ENCODE measurements around the gene PRPF40B. TPM values are rescaled to one million over a fixed set of nuclear protein-coding genes. Genes with fewer than 3 reads are reported as not detected.

Gene PRPF40B
- polyA plus RNA-seq, 4 donors, result 18.8 to 36.0 (median 29.8) TPM

- no peak for DNase-seq (ENCODE audit: low read depth in 4 of 4, low spot score in 2 of 4)
Observed at GRCh38 chr12:49678711-49679110, 55.4 kb downstream of the PRPF40B start.

- DNase-seq (ENCODE audit: low read depth in 4 of 4, low spot score in 2 of 4), result no peak
Observed at GRCh38 chr12:49680075-49680474, 56.7 kb downstream of the PRPF40B start.

- DNase-seq (ENCODE audit: low read depth in 4 of 4, low spot score in 2 of 4), result no peak
Observed at GRCh38 chr12:49683599-49684309, 60.4 kb downstream of the PRPF40B start.

- DNase-seq (ENCODE audit: low read depth in 4 of 4, low spot score in 2 of 4), result no peak
Observed at GRCh38 chr12:49684310-49684854, 61.0 kb downstream of the PRPF40B start.

- no peak for DNase-seq (ENCODE audit: low read depth in 4 of 4, low spot score in 2 of 4)
Observed at GRCh38 chr12:49687941-49688340, 64.6 kb downstream of the PRPF40B start.

- DNase-seq (ENCODE audit: low read depth in 4 of 4, low spot score in 2 of 4), result no peak
Observed at GRCh38 chr12:49689237-49689636, 65.9 kb downstream of the PRPF40B start.

GRCh38 chr12:49689785-49690184 lies 66.4 kb downstream of the PRPF40B start:
- no peak for DNase-seq (ENCODE audit: low read depth in 4 of 4, low spot score in 2 of 4)

GRCh38 chr12:49692851-49693250 lies 69.5 kb downstream of the PRPF40B start:
- DNase-seq (ENCODE audit: low read depth in 4 of 4, low spot score in 2 of 4), result no peak

- no peak for DNase-seq (ENCODE audit: low read depth in 4 of 4, low spot score in 2 of 4)
Observed at GRCh38 chr12:49693931-49694444, 70.6 kb downstream of the PRPF40B start.

Other genes starting within 250 kb of the PRPF40B start
- gene KCNH3, start 84.5 kb upstream of the PRPF40B start, polyA plus RNA-seq (ENCODE audit: insufficient read length in 4 of 4), result 1 to 10 TPM; 3.9 to 7.6 (median 6.9) TPM
- gene MCRS1, start 55.4 kb upstream of the PRPF40B start, polyA plus RNA-seq (ENCODE audit: insufficient read length in 4 of 4), result 10 to 100 TPM; 65.3 to 85.6 (median 72.2) TPM
- gene FAM186B, start 17.9 kb upstream of the PRPF40B start, polyA plus RNA-seq (ENCODE audit: insufficient read length in 4 of 4), result 1 to 10 TPM in 2 of 4 donors, under 1 TPM in 2; 0.47 to 3.8 (median 2.1) TPM
- 10 to 100 TPM; 35.1 to 39.8 (median 38.6) TPM for gene FMNL3, start 83.8 kb downstream of the PRPF40B start, polyA plus RNA-seq (ENCODE audit: insufficient read length in 4 of 4)
- gene TMBIM6, start 118.0 kb downstream of the PRPF40B start, polyA plus RNA-seq (ENCODE audit: insufficient read length in 4 of 4), result 100 to 1,000 TPM; 647 to 770 (median 683) TPM
- 10 to 100 TPM; 13.4 to 27.1 (median 21.8) TPM for gene NCKAP5L, start 204.9 kb downstream of the PRPF40B start, polyA plus RNA-seq (ENCODE audit: insufficient read length in 4 of 4)
- gene BCDIN3D, start 219.5 kb downstream of the PRPF40B start, polyA plus RNA-seq (ENCODE audit: insufficient read length in 4 of 4), result 1 to 10 TPM; 6.9 to 8.8 (median 8.1) TPM